GM21723 (cell line): ENCODE data around the gene SPAG5.

Experiments
- ATAC-seq: cut with Tn5 transposase; IDR thresholded peaks from one replicate; pipeline ENCODE4 v1.9.1; 2021; ENCODE audit warnings: mild to moderate bottlenecking, moderate library complexity; ENCODE audit not compliant: unreplicated experiment

SPAG5 gene

DNA sequence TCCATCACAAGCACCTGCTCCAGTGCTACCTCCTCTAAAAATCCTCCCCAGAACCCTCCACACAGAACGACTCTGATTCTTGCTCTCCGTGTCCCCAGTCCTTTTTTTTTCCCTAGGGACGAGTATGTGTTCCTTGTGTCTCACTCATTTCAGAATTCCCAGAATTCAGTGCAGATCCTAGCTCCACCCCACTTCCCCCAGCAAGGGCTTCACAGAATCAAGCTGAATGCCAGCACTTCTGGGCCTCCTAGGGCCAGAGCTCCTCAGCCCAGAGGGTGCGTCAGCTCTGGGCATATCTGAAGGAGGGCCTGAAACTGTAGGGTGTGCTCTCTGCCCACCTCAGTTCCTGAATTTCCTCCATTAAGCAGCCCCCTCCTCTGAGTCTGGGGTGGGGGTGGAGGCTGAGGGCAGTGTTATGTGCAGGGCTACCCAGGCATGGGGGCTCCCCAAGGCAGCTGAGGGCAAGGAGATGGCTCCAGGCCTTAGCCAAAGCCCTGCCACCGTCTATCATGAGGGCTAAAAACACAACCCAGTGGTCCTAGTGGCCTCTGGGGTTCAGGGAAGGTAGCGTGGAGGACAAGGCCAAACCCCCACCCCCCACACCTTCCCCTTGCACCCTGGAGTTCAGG, 52.9 kb downstream of the SPAG5 start:
- ATAC-seq, result no peak

DNA sequence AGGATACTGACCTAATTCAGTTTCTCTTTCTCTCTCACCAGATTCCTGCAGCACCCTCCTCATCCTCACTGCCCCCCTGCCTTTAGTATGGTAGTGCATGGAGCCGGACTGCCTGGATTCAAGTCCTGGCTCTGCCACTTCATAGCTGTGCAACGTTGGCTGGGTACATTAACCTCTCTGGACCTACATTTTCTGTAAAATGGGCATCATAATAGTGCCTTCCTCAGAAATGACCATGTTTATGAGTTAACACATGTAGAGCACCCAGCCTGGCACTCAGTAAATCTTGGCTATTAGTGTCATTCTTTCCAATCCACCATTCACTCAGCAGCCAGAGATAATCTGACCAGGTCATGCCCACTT, 53.7 kb downstream of the SPAG5 start:
- ATAC-seq, result no peak

DNA sequence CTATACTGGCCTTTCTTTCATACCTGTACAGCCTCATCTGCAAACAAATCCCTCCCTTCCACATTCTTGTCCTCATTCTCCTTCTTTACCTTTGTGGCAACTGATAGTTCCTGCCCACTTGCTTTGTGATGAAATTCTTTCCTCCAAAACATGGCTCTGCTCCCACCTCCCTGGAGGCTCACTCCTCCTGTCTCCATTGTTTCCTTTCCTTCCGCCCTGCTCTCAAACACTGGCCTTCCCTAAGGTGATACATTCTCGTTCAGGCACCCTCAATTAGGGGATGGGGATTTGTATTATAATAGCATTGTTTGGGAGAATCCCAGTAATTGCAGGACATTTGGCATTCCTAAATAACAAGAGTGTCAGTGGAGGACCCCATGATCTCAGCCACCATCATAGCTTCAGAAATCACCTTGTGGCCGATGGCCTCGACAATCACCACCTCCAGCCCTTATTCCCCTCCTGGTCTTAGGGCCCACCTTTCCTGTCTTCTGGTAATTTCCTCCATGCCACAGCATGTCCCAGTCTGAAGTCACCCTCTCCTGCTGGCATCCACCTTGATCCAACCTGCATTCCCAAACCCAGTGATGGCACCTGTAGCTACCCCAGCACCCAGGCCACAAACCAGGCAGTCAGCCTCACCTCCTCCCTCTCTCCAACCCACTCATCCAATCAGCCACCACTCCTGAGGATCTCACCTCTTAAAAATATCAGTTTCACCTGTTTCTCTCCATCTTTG, 54.3 kb downstream of the SPAG5 start:
- no peak for ATAC-seq

DNA sequence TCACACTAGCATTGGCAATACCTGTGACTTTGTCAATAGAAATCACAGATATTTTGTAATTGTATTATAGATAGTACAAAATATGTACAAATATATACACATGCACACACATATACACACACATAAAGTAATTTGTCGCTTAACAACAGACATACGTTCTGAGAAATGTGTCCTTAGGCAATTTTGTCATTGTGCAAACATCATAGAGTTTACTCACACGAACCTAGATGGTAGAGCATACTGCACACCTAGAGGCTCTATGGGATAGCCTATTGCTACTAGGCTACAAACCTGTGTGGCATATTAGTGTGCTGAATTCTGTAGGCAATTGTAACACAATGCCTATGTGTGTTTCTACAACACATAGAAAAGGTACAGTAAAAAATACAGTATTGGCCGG, 57.4 kb downstream of the SPAG5 start:
- no peak for ATAC-seq

DNA sequence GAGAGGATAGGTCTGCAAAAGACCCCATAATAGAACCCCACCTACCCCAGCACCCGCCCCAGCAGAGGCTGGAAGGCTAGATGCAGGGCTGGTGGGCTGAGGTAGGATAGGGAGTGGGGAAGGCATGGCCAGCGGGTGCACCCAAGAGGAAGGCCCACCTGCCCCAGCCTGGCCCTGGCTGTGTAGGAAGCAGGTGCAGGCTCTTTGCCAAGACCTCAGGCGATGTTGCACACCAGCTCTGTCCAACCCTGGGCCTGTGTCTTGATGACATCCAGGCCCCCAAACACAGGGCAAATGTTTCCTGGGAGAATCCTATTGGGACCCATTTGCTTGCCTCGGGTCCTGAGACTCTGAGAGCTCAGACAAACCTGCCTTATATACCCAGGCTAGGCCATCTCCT, 58.6 kb downstream of the SPAG5 start:
- ATAC-seq, result no peak

DNA sequence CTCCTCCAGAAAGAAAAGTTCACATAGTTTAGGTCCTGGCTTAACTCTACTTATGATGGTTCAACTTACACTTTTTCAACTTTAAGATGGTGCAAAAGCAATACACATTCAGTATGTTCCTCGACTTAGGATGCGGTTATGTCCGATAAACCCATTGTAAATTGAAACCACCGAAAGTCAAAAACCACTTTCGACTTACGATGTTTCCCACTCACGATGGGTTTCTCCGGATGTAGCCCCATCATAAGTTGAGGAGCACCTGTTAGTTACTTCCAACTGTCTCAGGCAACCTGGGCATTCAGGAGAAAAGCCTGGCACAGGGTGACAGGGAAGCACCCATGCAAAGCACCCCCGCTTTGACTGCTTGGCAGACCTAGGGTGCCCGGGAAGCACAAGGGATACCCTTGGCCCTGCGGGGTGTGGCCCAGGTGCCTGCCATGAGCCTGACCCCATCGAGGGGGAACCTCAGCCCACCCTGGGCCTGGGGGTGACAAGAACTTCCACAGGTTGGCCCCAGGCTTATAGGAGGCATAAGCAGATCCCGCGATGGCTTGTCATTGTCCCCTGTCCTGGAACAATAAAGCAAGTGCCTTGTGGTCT, 60.4 kb downstream of the SPAG5 start:
- ATAC-seq, result no peak

DNA sequence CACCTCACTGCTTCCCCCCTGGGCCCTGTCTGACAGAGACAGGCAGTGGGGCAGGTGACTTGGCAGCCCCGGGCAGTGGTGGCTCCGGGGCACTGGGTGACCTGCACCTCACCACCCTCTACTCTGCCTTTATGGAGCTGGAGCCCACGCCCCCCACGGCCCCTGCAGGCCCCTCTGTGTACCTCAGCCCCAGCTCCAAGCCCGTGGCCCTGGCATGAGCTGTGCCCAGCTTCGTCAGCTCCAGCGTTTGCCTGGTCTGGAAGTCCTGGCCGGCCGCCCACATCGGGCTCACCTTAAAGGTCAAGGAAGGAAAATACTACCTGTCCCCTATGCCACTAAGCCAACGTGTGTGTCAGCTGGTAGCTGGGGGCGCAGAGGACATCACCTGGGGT, 61.6 kb downstream of the SPAG5 start:
- ATAC-seq, result no peak

DNA sequence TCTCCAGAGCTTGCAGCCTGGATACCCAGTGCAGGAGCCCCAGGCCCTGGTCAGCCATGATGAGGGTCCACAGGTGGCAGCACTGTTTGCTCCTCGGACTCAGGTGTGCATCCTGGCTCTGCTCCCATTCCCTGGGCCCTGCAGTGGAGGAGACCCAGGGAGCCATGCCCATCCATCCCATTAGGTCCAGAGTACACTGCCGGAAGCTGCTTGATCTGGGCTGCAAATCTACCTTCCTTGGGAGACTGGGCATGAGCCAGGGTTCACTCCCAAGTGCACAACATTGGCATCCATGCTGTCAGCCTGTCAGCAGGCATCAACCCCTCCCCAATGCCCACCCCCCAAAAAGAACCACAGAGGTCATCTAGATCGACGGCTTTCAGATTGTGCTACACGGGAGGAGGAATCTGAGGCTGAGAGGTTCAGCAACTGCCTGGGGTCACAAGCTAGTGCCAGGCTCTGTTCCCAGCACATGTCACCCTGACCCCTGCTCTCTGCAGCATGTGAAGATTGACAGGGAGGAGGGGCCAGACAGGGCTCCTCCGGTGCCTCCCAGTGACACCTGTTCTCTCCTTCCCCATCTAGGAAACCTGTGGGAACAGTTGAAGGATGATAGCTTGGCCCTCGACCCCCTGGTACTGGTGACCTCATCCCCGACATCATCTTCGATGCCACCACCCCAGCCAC, 62.1 kb downstream of the SPAG5 start:
- ATAC-seq, result no peak

DNA sequence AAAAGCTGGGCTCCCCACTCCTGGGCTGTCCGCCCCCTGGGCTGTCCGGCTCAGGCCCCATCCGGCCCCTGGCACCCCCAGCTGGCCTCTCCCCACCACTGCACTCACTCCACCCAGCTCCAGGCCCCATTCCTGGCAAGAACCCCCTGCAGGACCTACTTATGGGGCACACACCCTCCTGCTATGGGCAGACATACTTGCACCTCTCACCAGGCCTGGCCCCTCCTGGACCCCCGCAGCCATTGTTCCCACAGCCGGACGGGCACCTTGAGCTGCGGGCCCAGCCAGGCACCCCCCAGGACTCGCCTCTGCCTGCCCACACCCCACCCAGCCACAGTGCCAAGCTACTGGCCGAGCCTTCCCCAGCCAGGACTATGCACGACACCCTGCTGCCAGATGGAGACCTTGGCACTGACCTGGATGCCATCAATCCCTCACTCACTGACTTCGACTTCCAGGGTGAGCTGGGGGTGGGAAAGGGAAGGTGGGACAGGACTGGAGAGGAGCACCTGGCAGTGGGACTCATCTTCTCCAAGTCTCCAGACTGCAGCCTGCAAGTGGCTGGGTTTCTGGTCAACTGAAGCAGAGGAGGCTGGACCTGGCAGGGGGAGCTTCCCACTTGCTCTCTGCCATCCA, 64.0 kb downstream of the SPAG5 start:
- no peak for ATAC-seq

DNA sequence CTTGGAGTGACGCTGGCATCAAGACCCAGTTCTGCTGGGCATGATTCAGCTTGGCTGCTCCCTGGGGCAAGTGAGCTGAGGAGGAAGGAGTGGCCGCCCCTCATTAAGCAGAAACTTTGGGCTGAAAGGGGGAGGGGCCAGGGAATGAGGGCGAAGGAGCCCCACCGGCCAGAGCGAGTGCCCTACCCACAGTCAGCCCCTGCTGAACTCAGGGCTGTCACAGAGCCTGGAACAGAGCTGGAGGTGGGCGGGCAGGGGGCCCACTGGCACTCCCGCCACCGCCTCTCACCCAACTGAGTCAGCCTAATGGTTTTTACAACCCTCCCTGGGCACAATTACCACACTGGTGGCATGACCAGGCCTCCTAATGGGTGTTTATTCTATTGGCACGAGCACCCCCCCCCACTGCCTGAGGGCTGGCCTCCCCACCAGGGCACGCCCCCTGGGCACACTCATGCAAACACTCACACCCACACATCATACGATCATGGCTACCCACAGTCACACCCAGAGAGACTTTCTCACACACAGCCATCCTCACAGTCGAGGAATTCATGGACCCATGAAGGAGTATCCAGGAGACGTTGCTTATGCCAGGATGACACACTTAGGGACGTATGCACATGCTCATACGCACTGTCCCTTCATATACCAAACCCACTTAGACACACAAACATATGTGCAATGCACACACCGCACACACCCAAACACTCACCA, 65.6 kb downstream of the SPAG5 start:
- ATAC-seq, result no peak

DNA sequence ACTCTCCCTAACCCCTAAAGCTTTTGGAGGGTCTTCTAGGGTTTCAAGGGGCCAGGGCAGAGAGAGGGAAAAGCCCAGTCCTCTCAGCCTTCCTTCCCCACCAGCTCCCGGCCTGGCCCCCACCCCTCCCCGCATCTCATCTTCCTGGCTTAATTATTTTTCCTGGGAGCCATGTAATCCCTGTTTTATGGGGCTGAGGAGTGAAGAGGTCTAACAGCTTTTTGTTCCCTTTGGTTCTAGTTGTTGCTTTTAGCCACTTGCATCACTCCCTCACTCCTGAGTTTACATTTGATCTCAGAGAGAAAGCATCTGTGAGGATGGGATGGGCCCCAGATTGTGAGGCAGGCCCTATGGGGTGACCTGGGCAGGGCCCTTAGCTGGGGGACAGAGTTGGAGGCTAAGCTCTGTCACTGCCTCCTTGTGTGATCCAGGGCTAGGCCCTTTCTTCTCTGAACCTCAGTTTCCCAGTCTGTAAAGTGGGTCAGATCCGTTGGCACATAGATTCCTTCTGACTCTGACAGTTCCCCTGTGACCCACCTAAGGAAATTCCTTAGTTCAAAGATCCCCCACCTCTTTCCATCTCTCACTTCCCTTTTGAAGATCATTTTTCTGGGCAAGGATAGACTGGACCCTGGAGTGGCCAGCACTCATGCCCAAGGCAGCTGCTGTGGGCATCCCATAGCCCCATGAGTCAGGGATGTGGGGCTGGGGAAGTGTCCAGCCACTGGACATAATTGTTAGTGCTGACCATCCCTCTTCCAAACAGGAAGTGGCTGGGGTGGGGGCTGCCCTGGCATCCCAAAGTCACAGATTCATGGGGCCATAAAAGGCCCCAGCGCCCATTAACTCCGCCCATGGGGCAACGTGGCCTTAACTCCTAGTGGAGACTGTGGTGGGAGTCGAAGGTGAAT, 66.5 kb downstream of the SPAG5 start:
- no peak for ATAC-seq

DNA sequence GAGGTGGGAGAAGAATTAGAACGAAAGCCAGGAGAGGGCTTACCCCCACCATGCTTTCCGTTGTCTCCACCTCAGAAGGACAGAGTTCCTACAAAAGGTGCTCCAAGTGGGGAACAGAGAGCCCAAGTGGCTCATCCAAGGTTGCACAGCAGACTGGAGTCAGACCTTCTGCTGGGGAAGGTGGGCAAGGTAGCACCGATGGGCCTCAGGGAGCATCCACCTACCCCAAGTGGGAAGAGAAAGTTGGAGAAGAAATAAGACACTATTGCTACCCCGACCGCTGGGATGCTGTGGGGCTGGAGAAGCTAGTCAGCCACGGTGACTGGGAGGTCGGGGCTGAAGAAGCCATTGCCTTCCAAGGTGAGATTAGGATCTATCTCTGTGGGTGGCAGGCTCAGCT, 67.9 kb downstream of the SPAG5 start:
- ATAC-seq, result no peak

DNA sequence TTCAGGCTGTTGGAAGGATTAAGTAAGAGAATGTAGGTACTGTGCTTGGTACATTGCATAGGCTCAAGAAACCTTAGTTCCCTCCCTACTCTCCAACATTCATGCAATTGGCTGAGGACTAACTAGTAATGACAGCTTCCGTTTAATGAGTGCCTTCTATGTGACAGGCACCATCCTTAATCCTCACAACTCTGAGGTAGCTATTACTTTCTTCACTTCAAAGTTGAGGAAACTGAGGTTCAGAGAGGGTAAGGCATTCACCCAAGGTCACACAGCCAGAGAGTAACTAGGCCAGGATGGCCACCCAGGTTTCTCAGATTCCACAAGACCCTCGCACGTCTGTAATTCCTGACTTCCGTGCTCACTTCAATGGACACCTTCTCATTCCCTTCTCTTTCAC, 68.6 kb downstream of the SPAG5 start:
- no peak for ATAC-seq

DNA sequence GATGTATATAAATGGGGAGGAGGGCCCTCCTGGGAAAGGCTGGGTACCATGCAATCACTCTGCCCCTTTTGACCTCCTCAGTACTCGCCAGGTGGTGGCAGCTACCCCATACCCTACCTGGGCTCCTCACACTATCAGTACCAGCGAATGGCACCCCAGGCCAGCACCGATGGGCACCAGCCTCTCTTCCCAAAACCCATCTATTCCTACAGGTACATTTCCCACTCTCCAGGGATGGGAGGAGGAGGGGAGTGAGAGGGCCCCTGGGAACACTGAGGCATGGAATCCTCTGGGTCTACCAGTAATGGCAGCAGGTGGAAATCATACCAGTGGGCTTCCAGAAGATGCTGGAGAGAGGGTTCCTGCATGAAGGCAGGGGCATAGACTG, 69.8 kb downstream of the SPAG5 start:
- ATAC-seq, result no peak

DNA sequence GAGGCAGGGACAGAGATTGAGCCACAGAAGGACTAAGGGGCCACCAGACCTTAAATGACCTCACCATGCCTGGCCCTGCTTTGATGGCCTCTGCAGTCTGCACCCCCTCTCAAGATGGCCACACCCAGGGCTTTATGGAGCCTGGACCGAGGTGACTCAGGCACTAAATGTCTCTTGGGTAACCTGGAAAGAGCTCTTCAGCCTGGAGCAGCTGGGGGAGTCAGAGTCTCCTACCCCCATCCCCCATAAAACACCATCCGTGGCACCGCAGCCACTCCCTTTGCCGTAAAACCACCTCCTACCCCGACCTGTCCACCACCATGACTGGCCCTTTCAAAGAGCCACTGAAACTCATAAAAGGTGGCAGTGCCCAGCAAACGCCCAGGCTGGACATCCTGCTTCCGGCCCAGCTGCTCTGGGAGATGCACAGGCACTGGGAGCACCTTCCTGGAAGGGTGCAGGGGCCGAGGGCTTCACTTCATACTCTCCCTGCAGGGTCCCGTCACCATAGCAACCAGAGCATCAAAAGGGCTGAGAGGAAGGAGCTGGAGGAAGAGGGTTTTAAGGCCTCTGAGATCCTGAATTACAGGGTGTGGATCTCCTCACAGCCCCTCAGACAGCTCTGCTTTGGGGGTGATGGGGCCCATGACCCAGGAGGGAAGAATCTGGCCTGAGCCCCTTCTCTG, 70.4 kb downstream of the SPAG5 start:
- ATAC-seq, result no peak

DNA sequence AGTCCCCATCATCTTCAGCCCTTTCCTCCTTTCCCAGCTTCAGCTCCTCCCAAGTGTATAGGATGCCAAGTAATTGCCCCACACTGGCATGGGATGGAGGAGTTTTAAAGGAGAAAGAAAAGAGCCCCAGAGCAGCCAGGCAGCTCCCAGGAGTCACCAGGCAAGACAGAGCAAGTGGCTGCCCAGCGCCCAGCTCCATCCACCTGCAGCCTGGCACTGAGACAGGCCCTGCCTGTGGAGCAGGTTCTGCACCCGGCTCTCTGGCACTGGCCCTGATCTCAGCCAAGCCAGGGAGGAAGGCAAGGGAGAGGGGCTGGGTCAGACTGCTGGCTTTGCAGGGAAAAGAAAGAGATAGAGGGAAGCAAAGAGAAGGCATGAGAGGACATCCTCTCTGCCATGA, 71.0 kb downstream of the SPAG5 start:
- no peak for ATAC-seq
